Measurements from ENCODE around the gene THAP8. TPM values are rescaled to one million over a fixed set of nuclear protein-coding genes. Genes with fewer than 3 reads are reported as not detected.
A peak's percentile ranks its signal among the peaks of the same experiment; 100 is the strongest.

THAP8 gene
- total and polyA plus RNA-seq, 2 of the 13 experiments (the other 11 are each of a cell fraction or from before 2014, with no cell fraction given): 1.7 to 3.7 TPM

GRCh38 chr19:36054119-36054732, at the start of gene THAP8 (continued):
- no peak for TF ChIP-seq ZBTB40 (IDR thresholded peaks at IDR 0.05)
- TF ChIP-seq ZBTB40 (CRISPR knock-in tag; IDR thresholded peaks at IDR 0.05): peak; percentile 38
- TF ChIP-seq ZNF572 (CRISPR knock-in tag; IDR thresholded peaks at IDR 0.05): 0 out of 2 replicates have a peak, but pooled peaks have one; percentile 49
- TF ChIP-seq ZNF260 (CRISPR knock-in tag; IDR thresholded peaks at IDR 0.05; ENCODE audit: borderline replicate concordance, low read depth): no peak
- TF ChIP-seq MED1 (CRISPR knock-in tag; IDR thresholded peaks at IDR 0.05): peak; percentile 78
- peak; percentile 87 for TF ChIP-seq KDM3A (CRISPR knock-in tag; IDR thresholded peaks at IDR 0.05; ENCODE audit: low read depth)
- peak; percentile 89 for TF ChIP-seq ZNF18 (CRISPR knock-in tag; IDR thresholded peaks at IDR 0.05; ENCODE audit: insufficient replicate concordance)
- peak; percentile 76 for TF ChIP-seq RXRA (CRISPR knock-in tag; IDR thresholded peaks at IDR 0.05)
- TF ChIP-seq TBX3 (IDR thresholded peaks at IDR 0.05; ENCODE audit: borderline replicate concordance): peak; percentile 86
- TF ChIP-seq RBM22 (optimal IDR thresholded peaks at IDR 0.05; ENCODE audit: low read length): no peak
- no peak; the same call in 1 of the 2 replicates for TF ChIP-seq ZNF784 (CRISPR knock-in tag; IDR thresholded peaks at IDR 0.05; ENCODE audit: borderline replicate concordance)
- peak; percentile 59; the same call in 1 of the 2 replicates for TF ChIP-seq THAP9 (CRISPR knock-in tag; IDR thresholded peaks at IDR 0.05; ENCODE audit: borderline replicate concordance)
- peak; percentile 80; the same call in 1 of the 2 replicates for TF ChIP-seq ZNF414 (CRISPR knock-in tag; IDR thresholded peaks at IDR 0.05)
